Ishikawa (cell line): ENCODE data around the gene MDM4.

Source experiments
- CEBPB ChIP-seq: IDR thresholded peaks from 2 replicates; pipeline ENCODE4 v1.6.1; 2012
- CREB1 ChIP-seq: IDR thresholded peaks from 2 replicates; pipeline ENCODE4 v1.6.1; 2012; ENCODE audit warnings: low read depth
- EGR1 ChIP-seq: IDR thresholded peaks from 2 replicates; pipeline ENCODE4 v1.6.1; 2012
- EP300 ChIP-seq: IDR thresholded peaks from 2 replicates; pipeline ENCODE4 v1.6.1; 2012; ENCODE audit warnings: borderline replicate concordance
- FOXM1 ChIP-seq: IDR thresholded peaks from 2 replicates; pipeline ENCODE4 v1.6.1; 2012; ENCODE audit warnings: low read depth, borderline replicate concordance
- NFIC ChIP-seq: IDR thresholded peaks from 2 replicates; pipeline ENCODE4 v1.6.1; 2012
- RAD21 ChIP-seq: IDR thresholded peaks from 2 replicates; pipeline ENCODE4 v1.6.1; 2012; ENCODE audit warnings: low read depth
- TAF1 ChIP-seq: IDR thresholded peaks from 2 replicates; pipeline ENCODE4 v1.6.1; 2012; ENCODE audit warnings: low read depth, mild to moderate bottlenecking
- TEAD4 ChIP-seq: IDR thresholded peaks from 2 replicates; pipeline ENCODE4 v1.6.1; 2012
- YY1 ChIP-seq: IDR thresholded peaks from 2 replicates; pipeline ENCODE4 v1.6.1; 2012; ENCODE audit warnings: low read depth
- TF ChIP-seq, protein P1 (sequence below): IDR thresholded peaks from 2 replicates; pipeline ENCODE4 v1.6.1; 2012
- TF ChIP-seq, protein P2 (sequence below): IDR thresholded peaks from 2 replicates; pipeline ENCODE4 v1.6.1; 2012
- TF ChIP-seq, protein P3 (sequence below): IDR thresholded peaks from 2 replicates; pipeline ENCODE4 v1.6.1; 2012; ENCODE audit warnings: low read depth, mild to moderate bottlenecking

DNA sequence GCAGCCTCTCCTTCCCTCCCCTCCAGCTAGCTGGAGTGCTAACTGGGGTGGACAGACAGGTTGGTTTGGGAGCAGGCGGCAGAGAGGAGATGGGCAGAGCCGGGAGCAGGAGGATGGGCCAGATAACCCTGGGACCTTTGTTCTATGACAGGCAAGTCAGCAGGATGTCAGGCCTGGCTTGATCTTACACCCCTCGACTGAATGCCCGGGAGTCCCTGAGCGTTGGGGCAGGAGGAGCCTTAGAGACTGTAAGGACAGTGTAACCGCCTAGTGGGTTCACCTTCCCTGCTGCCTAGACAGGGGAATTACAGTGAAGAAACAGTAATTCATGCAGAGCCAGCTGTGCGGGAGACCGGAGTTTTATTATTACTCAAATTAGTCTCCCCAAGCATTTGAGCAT is 60.2 kb downstream of the MDM4 start:
- TF ChIP-seq, protein P1, sequence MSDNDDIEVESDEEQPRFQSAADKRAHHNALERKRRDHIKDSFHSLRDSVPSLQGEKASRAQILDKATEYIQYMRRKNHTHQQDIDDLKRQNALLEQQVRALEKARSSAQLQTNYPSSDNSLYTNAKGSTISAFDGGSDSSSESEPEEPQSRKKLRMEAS, result no peak
- TF ChIP-seq RAD21 (no peak), FOXM1 (no peak), NFIC (no peak), TAF1 (no peak), CEBPB (no peak), EP300 (no peak), TEAD4 (no peak), YY1 (no peak), CREB1 (no peak), EGR1 (no peak)
- TF ChIP-seq, protein P2, sequence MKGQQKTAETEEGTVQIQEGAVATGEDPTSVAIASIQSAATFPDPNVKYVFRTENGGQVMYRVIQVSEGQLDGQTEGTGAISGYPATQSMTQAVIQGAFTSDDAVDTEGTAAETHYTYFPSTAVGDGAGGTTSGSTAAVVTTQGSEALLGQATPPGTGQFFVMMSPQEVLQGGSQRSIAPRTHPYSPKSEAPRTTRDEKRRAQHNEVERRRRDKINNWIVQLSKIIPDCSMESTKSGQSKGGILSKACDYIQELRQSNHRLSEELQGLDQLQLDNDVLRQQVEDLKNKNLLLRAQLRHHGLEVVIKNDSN, result no peak
- TF ChIP-seq, protein P3, sequence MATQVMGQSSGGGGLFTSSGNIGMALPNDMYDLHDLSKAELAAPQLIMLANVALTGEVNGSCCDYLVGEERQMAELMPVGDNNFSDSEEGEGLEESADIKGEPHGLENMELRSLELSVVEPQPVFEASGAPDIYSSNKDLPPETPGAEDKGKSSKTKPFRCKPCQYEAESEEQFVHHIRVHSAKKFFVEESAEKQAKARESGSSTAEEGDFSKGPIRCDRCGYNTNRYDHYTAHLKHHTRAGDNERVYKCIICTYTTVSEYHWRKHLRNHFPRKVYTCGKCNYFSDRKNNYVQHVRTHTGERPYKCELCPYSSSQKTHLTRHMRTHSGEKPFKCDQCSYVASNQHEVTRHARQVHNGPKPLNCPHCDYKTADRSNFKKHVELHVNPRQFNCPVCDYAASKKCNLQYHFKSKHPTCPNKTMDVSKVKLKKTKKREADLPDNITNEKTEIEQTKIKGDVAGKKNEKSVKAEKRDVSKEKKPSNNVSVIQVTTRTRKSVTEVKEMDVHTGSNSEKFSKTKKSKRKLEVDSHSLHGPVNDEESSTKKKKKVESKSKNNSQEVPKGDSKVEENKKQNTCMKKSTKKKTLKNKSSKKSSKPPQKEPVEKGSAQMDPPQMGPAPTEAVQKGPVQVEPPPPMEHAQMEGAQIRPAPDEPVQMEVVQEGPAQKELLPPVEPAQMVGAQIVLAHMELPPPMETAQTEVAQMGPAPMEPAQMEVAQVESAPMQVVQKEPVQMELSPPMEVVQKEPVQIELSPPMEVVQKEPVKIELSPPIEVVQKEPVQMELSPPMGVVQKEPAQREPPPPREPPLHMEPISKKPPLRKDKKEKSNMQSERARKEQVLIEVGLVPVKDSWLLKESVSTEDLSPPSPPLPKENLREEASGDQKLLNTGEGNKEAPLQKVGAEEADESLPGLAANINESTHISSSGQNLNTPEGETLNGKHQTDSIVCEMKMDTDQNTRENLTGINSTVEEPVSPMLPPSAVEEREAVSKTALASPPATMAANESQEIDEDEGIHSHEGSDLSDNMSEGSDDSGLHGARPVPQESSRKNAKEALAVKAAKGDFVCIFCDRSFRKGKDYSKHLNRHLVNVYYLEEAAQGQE, result no peak
